SU-DHL-6 (cell line): ENCODE measurements around the gene VSIG4.

ENCODE experiments used
- CTCF ChIP-seq: fragments of 200-600 bp; sonication (generic); IDR thresholded peaks from one replicate; pipeline ENCODE4 v1.5.1; 2017; ENCODE audit warnings: antibody characterized with exemption, mild to moderate bottlenecking, low read length, moderate library complexity; ENCODE audit not compliant: insufficient read depth, poor library complexity, severe bottlenecking
- EZH2phosphoT487 ChIP-seq: fragments of 200-600 bp; sonication (generic), shearing (Covaris generic); conservative IDR thresholded peaks from 2 replicates; pipeline ENCODE4 v1.6.1; 2018; ENCODE audit warnings: mild to moderate bottlenecking, antibody characterized with exemption, low read length, moderate library complexity, mixed read lengths

DNA sequence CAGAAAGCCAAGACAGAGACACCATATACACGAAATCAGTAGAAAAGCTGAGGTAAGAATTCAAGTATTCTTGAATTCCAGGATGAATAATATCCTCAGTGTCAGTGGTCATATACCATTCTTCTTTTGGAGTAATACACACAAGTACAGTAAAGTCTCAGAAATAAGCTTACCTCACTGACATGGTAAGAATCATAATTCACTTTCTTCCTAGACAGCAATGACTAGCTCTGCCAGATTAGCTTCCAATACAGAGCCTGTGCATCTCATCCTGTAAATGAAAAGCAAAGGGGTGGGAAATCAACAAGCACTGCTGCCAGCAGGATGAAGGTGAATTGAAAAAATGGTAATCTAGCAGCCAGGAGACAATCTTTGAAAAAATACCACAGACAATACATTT, 31.2 kb upstream of the VSIG4 start:
- no peak for TF ChIP-seq CTCF
- TF ChIP-seq EZH2phosphoT487: no peak
